Measurements from ENCODE around the gene EDIL3. TPM values are rescaled to one million over a fixed set of nuclear protein-coding genes. Genes with fewer than 3 reads are reported as not detected.

The EDIL3 gene
- total and polyA plus RNA-seq, 2 donors (not counting 1 experiment from before 2014, with no cell fraction given): 12.1 to 149 TPM

DNA sequence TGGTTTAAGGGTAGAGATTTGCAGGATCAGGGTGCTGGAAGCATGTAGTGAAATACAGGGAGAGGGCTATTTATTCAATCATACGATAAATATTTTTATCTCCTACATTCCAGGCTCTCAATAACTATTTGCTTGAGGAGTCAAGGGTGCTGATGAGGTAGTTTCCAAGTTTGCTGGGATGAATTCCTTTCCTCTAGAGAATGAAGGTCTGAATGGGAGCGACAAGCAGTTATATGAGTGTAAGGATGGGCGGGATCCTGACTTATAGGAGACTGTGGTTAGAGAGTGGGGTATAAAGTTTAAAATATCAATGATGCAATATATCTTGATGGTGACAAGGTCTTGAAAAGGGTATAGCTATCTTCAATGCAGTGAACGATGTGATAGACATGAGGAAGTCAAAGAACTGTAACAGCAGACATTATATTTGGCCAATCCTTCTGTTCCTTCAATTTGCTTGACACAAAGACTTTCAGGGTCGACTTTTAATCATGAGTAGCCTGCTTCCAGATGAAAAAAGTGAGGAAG, 462.9 kb downstream of the EDIL3 start:
- H3K4me2 ChIP-seq (ENCODE audit: extremely low read depth, insufficient read depth, low read length): no peak overlapping the region
- DNase-seq (ENCODE audit: low read depth in 2 of 2): peak in 1 of 2 donors; percentile 54
- no peak overlapping the region for H2AFZ ChIP-seq (ENCODE audit: low read length)
- H4K20me1 ChIP-seq (ENCODE audit: control insufficient read depth, extremely low read depth, insufficient read depth, low read length): no peaks in the 10 kb centered on the region
- H3K4me3 ChIP-seq (replicated peaks in 1 of 4; ENCODE audit: control extremely low read depth in 1 of 4, insufficient read depth in 1 of 4, low read depth in 3 of 4, low read length in 4 of 4): no peak overlapping the region
- H3K27me3 ChIP-seq (ENCODE audit: control insufficient read depth, insufficient read depth, low read length): no peaks in the 10 kb centered on the region
- H3K36me3 ChIP-seq (ENCODE audit: control insufficient read depth, insufficient read depth, low read length): no peaks in the 10 kb centered on the region
- TF ChIP-seq EZH2 (IDR thresholded peaks at IDR 0.05; ENCODE audit: low read length, missing control alignments): no peak
- TF ChIP-seq, protein P1, sequence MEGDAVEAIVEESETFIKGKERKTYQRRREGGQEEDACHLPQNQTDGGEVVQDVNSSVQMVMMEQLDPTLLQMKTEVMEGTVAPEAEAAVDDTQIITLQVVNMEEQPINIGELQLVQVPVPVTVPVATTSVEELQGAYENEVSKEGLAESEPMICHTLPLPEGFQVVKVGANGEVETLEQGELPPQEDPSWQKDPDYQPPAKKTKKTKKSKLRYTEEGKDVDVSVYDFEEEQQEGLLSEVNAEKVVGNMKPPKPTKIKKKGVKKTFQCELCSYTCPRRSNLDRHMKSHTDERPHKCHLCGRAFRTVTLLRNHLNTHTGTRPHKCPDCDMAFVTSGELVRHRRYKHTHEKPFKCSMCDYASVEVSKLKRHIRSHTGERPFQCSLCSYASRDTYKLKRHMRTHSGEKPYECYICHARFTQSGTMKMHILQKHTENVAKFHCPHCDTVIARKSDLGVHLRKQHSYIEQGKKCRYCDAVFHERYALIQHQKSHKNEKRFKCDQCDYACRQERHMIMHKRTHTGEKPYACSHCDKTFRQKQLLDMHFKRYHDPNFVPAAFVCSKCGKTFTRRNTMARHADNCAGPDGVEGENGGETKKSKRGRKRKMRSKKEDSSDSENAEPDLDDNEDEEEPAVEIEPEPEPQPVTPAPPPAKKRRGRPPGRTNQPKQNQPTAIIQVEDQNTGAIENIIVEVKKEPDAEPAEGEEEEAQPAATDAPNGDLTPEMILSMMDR (conservative IDR thresholded peaks at IDR 0.05 in 1 of 2, IDR thresholded peaks at IDR 0.05 in 1 of 2; ENCODE audit: low read depth in 1 of 2, low read length in 2 of 2): no peak
- H3K27ac ChIP-seq (ENCODE audit: insufficient read depth, low read length): no peak overlapping the region
- no peaks in the 10 kb centered on the region for H3K9me3 ChIP-seq (ENCODE audit: control insufficient read depth, insufficient read depth, low read depth, low read length)
- no peaks in the 10 kb centered on the region for H3K79me2 ChIP-seq (ENCODE audit: control insufficient read depth, insufficient read depth, low read length)
- H3K9ac ChIP-seq (ENCODE audit: insufficient read depth, low read length): no peak overlapping the region
- peaks cover 11% of the 10 kb centered on the region for H3K4me1 ChIP-seq (ENCODE audit: control insufficient read depth, extremely low read depth, insufficient read depth, low read length)

DNA sequence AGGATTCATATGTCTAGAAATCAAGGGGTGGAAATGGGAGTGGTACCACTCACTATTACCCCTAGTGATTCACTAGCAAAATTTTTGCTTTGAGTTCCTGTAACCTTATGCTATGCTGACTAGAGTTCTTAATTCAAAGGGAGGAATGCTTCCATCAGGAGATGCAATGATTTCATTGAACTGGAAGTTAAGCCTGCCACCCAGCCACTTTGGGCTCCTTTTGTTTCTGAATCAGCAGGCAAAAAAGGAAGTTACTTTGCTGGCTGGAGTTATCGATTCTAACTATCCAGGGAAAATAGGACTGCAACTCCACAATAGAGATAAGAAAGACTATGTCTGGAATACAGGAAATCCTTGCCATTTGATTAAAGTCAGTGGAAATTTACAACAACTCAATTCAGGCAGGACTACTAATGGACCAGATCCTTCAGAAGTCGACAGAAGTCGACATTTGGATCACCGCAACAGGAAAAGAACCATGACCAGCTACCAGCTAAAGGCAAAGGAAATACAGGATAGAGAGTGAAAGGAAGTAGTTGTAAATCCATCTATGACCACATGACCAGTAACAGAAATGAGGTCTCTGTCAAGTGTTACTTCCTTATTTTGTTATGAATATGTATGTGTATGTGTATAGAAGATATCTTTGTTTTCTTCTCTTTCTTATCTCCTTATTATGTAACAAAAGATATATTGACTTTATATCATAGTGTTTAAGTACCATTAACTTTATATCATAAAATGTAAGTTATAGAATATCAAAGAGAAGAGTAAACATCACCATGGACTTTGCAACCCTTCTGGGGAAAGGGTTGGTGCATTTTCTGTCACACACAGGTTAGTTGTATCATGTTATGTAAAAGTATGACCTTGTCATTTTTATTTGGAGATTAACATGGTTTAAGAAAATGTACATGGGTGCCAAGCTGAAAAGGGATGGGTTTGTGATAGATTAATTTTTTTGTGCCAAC, 465.3 kb downstream of the EDIL3 start:
- Histone ChIP-seq H3K4me2 (ENCODE audit: extremely low read depth, insufficient read depth, low read length) (no peak overlapping the region), H2AFZ (ENCODE audit: low read length) (no peak overlapping the region), H3K27ac (ENCODE audit: insufficient read depth, low read length) (no peak overlapping the region), H3K9ac (ENCODE audit: insufficient read depth, low read length) (no peak overlapping the region), H4K20me1 (ENCODE audit: control insufficient read depth, extremely low read depth, insufficient read depth, low read length) (no peaks in the 10 kb centered on the region), H3K9me3 (ENCODE audit: control insufficient read depth, insufficient read depth, low read depth, low read length) (no peaks in the 10 kb centered on the region), H3K36me3 (ENCODE audit: control insufficient read depth, insufficient read depth, low read length) (no peaks in the 10 kb centered on the region), H3K27me3 (ENCODE audit: control insufficient read depth, insufficient read depth, low read length) (no peaks in the 10 kb centered on the region), H3K4me3 (replicated peaks in 1 of 4; ENCODE audit: control extremely low read depth in 1 of 4, insufficient read depth in 1 of 4, low read depth in 3 of 4, low read length in 4 of 4) (no peak overlapping the region), H3K79me2 (ENCODE audit: control insufficient read depth, insufficient read depth, low read length) (no peaks in the 10 kb centered on the region), H3K4me1 (ENCODE audit: control insufficient read depth, extremely low read depth, insufficient read depth, low read length) (peaks cover 5% of the 10 kb centered on the region)
- peak in 1 of 2 donors; percentile 90 for DNase-seq (ENCODE audit: low read depth in 2 of 2)
- no peak for TF ChIP-seq EZH2 (IDR thresholded peaks at IDR 0.05; ENCODE audit: low read length, missing control alignments)
- TF ChIP-seq, protein P1 (conservative IDR thresholded peaks at IDR 0.05 in 1 of 2, IDR thresholded peaks at IDR 0.05 in 1 of 2; ENCODE audit: low read depth in 1 of 2, low read length in 2 of 2): no peak

DNA sequence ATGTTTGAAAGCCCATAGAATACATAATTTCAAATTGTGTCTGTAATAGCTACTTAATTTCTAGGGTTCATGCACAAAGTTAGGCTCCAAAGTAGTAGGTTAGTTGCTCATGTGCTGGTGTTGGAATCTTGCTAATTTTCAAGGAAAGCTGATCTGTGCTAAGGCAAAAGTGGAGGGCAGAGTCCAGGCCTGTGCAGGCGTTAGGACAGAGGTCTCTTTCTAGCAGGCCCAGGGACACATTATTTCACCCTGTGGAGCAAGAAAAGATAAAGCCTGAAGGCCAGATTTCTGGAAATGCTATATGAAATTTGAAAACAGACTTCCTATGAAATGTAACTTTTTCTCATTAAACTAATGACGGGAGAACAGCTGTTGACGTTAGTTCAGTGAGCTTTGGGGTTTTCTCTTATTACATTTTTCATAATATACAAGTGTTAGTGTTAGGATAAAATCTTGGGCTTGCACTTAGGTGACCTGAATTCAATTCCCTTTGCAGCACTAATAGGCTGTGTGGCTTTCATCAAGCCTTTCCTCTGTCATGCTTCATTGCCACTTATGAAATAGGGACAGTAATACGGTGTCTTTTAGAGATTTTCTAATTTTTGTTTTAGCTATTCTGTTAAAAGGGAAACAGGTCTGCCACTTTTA, 467.3 kb downstream of the EDIL3 start:
- Histone ChIP-seq H3K9ac (ENCODE audit: insufficient read depth, low read length) (no peak overlapping the region), H4K20me1 (ENCODE audit: control insufficient read depth, extremely low read depth, insufficient read depth, low read length) (no peaks in the 10 kb centered on the region), H3K27ac (ENCODE audit: insufficient read depth, low read length) (no peak overlapping the region), H2AFZ (ENCODE audit: low read length) (no peak overlapping the region), H3K79me2 (ENCODE audit: control insufficient read depth, insufficient read depth, low read length) (no peaks in the 10 kb centered on the region), H3K4me3 (replicated peaks in 1 of 4; ENCODE audit: control extremely low read depth in 1 of 4, insufficient read depth in 1 of 4, low read depth in 3 of 4, low read length in 4 of 4) (no peak overlapping the region), H3K4me2 (ENCODE audit: extremely low read depth, insufficient read depth, low read length) (no peak overlapping the region), H3K27me3 (ENCODE audit: control insufficient read depth, insufficient read depth, low read length) (no peaks in the 10 kb centered on the region), H3K4me1 (ENCODE audit: control insufficient read depth, extremely low read depth, insufficient read depth, low read length) (no peaks in the 10 kb centered on the region), H3K36me3 (ENCODE audit: control insufficient read depth, insufficient read depth, low read length) (no peaks in the 10 kb centered on the region), H3K9me3 (ENCODE audit: control insufficient read depth, insufficient read depth, low read depth, low read length) (no peaks in the 10 kb centered on the region)
- no peak for DNase-seq (ENCODE audit: low read depth in 2 of 2)
- TF ChIP-seq EZH2 (IDR thresholded peaks at IDR 0.05; ENCODE audit: low read length, missing control alignments): no peak
- TF ChIP-seq, protein P1 (conservative IDR thresholded peaks at IDR 0.05 in 1 of 2, IDR thresholded peaks at IDR 0.05 in 1 of 2; ENCODE audit: low read depth in 1 of 2, low read length in 2 of 2): no peak

All from fibroblast of lung (primary cell).